NOMO-1 treated with DMSO at 0.1 percent for 48 hours (cell line): Measurements from ENCODE around the gene LAMTOR2.

ENCODE experiments used
- DNase-seq: peaks from one replicate; lab custom pipeline; 2025; ENCODE audit not compliant: unreplicated experiment; lab: John Stamatoyannopoulos, UW

LAMTOR2 gene

GRCh38 chr1:156096640-156097391 is 42.2 kb downstream of the LAMTOR2 start:
- DNase-seq, result peak; percentile 94

GRCh38 chr1:156097499-156098178 is 43.1 kb downstream of the LAMTOR2 start:
- no peak for DNase-seq

- DNase-seq, result no peak
These were observed 44.2 kb downstream of the LAMTOR2 start for GRCh38 chr1:156098784-156099183.

- no peak for DNase-seq
These were observed 44.7 kb downstream of the LAMTOR2 start for GRCh38 chr1:156099282-156099681.

GRCh38 chr1:156100205-156100995 is 45.8 kb downstream of the LAMTOR2 start:
- DNase-seq, result no peak

GRCh38 chr1:156101880-156102279 is 47.3 kb downstream of the LAMTOR2 start:
- DNase-seq, result no peak

- peak; percentile 31 for DNase-seq
These were observed 48.3 kb downstream of the LAMTOR2 start for GRCh38 chr1:156102633-156103511.

GRCh38 chr1:156103521-156103947 is 49.0 kb downstream of the LAMTOR2 start:
- no peak for DNase-seq

- DNase-seq, result no peak
These were observed 49.7 kb downstream of the LAMTOR2 start for GRCh38 chr1:156104065-156104810.

GRCh38 chr1:156104861-156105832 is 50.6 kb downstream of the LAMTOR2 start:
- DNase-seq, result no peak

GRCh38 chr1:156106624-156107488 is 52.3 kb downstream of the LAMTOR2 start:
- DNase-seq, result no peak

- no peak for DNase-seq
These were observed 53.5 kb downstream of the LAMTOR2 start for GRCh38 chr1:156108057-156108456.
